GM21529 (cell line): ENCODE data around the gene TBCD.

Experiments used
- ATAC-seq: cut with Tn5 transposase; IDR thresholded peaks from one replicate; pipeline ENCODE4 v1.9.1; 2021; ENCODE audit not compliant: unreplicated experiment

Gene TBCD

DNA sequence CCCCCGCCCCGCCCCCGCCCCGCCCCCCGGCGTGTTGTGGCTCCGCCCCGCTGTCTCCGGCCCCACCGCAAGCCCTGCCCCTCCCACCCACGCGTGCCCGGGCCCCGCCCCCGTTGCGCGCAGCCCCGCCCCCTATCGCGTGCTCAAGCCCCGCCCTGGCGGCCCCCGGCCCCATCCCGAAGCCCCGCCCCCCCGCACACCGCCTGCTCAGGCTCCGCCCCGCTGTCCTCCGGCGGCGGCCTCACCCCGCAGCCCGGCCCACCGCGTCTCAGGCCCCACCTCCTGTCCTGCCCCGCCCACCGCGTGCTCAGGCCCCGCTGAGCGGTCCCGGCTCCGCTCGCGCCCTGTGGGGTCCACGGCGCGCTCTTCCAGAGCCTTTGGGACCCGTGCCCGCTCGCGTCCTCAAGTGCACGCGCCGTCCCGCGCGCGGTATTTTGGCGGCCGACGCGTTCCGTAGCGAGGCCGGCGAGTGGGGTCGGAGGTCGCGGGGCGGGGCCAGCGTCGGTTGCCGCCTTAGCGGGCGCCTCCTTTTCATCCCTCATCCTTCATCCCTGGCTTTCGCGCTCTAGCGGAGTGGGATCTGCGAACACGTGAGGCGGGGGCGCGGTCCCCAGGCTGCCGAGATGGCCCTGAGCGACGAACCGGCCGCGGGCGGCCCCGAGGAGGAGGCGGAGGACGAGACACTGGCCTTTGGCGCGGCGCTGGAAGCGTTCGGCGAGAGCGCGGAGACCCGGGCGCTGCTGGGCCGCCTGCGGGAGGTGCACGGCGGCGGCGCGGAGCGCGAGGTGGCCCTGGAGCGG lies at the start of gene TBCD:
Gene TBCD (plus strand): TSS at position 495 of the 800 bp plus-strand sequence. CDS start 129 bp downstream, at position 624.
- ATAC-seq: peak; percentile 73

DNA sequence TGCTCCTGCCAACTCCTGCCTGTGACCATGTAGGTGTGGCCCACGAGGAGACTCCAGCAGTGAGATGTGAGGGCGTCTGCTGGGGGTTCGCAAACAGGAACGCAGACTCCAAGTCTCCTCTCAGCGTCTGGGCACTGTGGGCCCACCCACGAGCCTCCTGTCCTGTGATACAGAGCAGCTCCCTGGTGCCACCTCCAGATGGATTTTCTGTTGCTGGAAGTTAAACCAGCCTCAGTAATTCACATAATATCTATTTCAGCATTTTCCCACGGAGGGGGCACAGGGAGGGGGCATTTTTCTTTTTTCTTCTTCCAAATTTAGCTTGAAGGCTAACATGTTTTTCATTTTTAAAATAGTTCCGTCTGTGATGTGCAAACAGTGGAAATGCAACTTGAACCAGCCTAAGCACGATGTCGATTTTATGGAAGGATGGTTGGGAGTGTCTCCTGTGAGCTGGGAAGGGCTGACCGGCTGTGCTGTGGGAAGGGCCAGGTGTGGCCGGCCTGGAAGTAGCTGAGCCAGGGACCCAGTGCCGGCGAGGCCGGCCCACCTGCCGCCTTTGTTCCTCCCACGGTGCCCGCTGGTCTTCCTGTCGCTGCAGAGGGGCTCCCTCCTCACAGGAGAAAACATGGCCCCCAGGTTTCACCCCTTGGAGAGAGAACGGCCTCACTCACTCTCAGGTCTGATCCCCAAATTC lies 49.5 kb upstream of the TBCD start:
- no peak for ATAC-seq

- ATAC-seq: no peak
Observed at GRCh38 chr17:82703036-82703745, 48.7 kb upstream of the TBCD start.

DNA sequence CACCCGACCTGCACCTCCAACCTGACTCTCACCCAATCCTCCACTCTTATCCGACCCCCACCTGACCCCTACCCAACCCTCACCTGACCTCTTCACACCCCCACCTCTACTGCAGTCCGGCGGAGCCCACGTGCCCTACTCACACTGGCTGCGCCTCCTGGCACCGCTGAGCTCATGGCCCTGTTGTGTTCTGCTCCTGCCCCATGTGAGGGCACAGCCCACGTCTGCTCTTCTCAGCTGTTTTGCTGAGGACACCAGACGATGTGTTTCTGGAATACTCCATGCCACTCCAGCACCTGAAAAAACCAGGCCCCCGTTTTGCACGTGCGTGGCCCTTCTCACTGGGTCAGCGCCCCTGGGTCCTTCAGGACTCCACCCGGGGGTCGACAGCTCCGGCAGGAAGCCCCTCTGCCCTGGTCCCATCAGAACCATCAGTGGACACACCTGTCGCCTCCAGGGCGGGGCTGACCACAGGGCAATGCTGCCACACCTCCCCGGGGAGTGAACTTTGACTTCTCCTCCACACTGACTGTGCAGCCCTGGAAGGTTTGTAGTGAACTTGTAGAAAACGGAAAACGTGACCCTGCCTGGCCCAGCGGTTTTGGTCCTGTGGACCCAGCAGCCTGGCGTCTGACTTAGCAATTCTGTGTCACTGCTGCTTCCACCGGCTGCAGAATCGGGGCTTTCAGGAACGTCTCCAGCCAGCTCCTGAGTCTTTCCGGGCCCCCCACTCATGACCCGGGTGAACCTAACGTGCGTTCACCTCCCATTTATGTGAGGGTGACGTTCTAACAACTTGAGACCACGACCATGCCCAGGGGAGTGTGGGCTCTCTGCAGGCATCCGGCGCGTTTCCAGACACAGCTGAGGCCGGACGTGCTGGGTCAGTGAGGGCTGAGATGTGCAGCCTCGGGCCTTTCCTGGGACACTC lies 47.7 kb upstream of the TBCD start:
- no peak for ATAC-seq

GRCh38 chr17:82704886-82705285 lies 47.0 kb upstream of the TBCD start:
- ATAC-seq: no peak

DNA sequence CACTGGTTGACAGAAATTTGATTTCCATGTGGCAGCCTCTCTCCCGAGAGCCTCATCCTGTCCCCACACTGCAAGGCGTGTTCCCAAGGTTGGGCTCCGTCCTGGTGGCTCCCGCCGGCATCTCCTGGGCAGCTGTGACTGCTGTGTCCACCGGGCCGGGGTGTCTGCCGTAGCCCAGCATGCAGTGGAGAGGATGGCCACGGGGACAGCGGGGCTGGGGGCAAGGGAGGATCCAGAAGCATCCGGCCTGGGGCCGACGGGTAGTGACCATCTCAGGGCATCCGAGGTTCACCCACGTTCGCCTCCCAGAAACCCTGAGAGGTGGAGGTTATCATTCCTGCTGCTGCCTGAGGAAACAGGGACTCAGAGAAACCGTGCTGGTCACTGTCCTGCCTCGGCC lies 46.1 kb upstream of the TBCD start:
- ATAC-seq: no peak

DNA sequence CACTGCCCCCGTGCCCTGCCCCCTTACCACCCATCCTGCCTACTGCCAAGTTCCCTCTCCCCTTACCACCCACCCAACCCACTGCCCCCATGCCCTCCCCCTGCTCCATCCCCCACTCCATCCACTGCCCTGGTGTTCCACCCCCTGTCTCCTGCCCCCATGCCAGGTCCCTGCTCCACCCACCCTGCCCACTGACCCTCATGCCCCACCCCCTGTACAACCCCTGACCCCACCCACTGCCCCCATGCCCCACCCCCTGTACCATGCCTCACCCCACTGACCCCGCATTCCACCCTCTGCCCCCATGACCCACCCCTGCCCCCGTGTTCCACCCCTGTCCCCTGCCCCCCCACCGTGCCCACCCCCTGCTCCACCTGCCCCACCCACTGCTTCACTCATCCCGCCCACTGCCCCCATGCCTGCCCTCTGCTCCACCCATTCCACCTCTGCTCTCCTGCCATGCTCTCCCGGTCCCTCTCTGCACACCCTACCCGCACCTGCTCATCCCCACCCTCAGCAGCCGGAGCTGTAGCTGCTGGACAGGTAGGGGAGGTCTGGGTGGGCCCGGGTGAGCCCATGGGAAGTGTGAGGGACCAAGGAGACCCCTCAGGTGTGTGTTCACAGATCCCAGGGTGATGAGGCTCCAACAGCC lies 42.7 kb upstream of the TBCD start:
- ATAC-seq: no peak

DNA sequence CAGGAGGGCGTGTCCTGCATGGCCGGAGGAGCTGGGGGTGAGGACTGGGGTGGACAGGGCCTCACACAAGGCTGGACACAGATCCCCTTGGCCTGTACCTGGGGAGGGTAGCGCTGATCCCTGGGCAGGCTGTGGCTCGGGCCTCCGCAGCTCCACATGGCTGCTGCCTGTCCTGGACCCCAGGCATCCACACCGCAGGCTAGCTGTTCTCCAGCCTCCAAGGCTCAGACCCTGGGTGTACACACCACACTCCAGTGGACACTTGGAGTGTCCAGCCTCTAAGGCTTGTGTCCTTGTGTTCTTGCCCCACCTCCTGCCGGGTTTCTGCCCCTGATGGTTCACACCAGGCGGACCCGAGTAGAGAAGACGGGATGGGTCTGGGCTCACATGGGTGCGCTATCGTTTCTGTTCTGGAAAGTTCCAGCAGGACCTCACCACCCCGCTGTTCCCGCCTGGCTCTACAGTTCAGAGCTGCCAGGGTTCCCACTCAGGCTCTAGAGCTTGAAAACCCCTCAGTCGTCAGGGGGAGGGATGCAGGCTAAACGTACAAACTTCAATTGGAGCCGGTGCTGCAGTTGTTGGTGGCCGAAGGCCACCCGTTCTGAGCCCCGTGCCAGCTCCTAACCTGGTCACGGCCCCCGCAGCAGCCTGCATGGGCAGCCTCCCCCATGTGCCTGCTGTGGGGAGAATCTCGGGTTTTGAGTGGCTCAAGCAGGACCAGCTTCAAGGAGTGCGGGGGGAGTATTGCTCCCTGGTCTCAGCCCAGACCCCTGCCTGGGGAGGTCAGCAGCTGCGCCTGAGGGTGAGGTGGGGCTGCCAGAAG lies 42.0 kb upstream of the TBCD start:
- no peak for ATAC-seq

- ATAC-seq: no peak
Observed at GRCh38 chr17:82710499-82711232, 41.2 kb upstream of the TBCD start.

DNA sequence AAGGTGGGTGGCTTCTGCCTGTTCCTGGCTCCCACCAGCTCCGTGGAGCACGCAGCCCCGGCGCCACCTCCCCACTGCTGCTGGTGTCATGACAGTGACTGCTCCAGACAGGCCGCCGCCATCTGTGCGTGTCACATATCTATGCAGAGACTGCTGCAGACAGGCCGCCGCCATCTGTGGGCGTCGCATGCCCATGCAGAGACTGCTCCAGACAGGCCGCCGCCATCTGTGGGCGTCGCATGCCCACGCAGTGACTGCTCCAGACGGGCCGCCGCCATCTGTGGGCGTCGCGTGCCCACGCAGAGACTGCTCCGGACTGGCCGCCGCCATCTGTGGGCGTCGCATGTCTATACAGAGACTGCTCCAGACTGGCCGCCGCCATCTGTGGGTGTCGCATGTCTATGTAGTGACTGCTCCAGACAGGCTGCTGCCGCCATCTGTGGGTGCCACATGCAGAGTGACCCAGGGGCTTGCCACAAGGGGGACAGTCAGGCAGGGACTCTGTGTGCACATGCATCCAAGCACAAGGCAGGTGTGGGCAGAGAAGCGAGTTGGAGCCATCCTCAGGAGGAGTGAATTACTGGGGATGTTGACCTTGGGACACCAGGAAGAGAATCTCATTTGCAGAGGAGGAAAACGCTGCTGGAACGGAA lies 38.7 kb upstream of the TBCD start:
- no peak for ATAC-seq

GRCh38 chr17:82716203-82717010 lies 35.5 kb upstream of the TBCD start, which contains the start of gene FN3KRP:
FN3KRP (plus strand) TSS chr17:82716706; CDS start chr17:82716756, 50 bp downstream.
- peak; percentile 59 for ATAC-seq

DNA sequence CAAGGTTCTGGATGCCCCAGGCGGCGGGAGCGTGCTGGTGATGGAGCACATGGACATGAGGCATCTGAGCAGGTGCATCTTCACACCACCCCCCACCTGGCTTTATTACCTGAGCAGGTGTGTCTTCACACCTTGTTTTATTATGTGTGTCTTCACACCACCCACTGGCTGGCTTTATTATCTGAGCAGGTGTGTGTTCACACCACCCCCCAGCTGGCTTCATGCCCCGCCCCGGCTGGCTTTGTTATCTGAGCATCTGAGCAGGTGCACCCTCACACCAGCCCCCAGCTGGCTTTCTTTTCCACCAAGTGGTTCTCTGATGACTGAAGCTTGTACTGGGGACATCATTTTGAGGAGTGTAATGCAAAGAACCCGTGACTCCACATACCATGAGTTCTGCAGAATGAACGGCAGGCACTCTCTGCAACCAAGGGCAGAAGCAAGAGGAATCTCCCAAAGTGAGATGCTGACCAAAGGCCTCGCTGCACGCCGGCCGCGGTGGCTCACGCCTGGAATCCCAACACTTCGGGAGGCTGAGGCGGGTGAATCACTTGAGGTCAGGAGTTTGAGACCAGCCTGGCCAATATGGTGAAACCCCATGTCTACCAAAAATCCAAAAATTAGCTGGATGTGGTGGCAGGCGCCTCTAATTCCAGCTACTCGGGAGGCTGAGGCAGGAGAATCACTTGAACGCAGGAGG lies 32.7 kb upstream of the TBCD start:
- ATAC-seq: no peak

GRCh38 chr17:82720204-82720603 lies 31.7 kb upstream of the TBCD start:
- ATAC-seq: no peak

DNA sequence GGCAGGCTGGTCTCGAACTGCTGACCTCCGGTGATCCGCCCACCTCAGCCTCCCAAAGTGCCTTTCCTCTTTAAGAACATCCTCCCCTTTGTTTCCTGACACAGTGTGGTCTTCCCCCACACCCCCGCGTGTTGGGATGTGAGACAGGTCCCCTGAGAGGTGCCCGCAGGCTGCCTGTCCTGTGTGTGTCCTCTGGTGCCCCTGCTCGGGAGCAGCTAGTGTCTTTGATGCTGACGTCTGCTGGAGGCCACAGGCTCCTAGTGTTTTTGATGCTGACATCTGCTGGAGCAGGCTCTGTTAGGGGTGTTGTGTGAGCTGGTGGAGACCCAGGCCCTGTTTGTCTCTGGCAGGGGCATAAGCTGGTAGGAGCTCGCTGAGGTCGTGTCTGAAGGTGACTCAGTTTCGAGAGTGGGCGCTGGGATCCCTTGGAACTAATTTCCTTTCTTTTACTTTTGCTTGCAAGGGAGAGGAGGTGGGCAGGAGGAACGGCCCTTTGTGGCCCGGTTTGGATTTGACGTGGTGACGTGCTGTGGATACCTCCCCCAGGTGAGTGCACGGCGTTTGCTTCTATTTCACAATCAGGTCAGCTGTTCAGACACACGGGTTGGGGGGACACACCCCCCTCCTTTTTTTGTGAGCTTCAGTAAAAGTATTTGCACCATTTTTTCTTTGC lies 29.4 kb upstream of the TBCD start:
- no peak for ATAC-seq

GRCh38 chr17:82723169-82723807 lies 28.6 kb upstream of the TBCD start:
- no peak for ATAC-seq

DNA sequence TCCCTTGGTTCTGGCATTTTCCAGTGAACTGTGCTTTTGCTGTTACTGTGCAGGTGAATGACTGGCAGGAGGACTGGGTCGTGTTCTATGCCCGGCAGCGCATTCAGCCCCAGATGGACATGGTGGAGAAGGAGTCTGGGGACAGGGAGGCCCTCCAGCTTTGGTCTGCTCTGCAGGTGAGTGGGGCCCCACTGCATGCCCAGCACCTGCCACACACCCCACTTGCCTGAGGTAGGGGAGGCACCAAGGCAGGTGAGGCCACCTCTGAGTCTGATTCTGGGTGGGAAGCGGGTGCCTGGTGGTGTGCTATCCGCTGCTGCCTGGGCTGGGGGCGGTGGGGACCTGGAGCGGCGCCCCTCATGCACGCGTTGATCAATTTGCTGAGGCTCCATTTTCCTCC lies 25.4 kb upstream of the TBCD start:
- no peak for ATAC-seq
